GM12878 (cell line): Measurements from ENCODE around the gene TRHDE. TPM values are rescaled to one million over a fixed set of nuclear protein-coding genes. Genes with fewer than 3 reads are reported as not detected.

Experiments used
- ATAC-seq: fragments of 200-7000 bp; cut with Tn5 transposase; 3 replicates; pipeline ENCODE4 v1.9.1; 2020; ENCODE audit warnings: mild to moderate bottlenecking, moderate library complexity
- BruUV-seq: library from RNA; stranded (reverse); fragments of 400-500 nt; replicated peaks from 2 replicates; lab custom pipeline; 2021; lab: Mats Ljungman, UMichigan
- CTCF ChIA-PET: fragments of 300-600 bp; sonication (Branson Sonifier 250); formaldehyde crosslinking; extraction: SDS; loops from one replicate; lab custom pipeline; 2021; ENCODE audit warnings: inconsistent platforms; lab: Yijun Ruan, JAX
- POLR2A ChIA-PET: fragments of 350-600 bp; formaldehyde crosslinking; extraction: SDS; loops from one replicate; lab custom pipeline; 2021; ENCODE audit warnings: inconsistent platforms; lab: Charles Lee
- RAD21 ChIA-PET: fragments of 300-600 bp; sonication (Branson Sonifier 250); formaldehyde crosslinking; loops from one replicate; lab custom pipeline; 2023; ENCODE audit warnings: antibody characterized with exemption; ENCODE audit not compliant: unreplicated experiment; lab: Charles Lee
- SMC1A ChIA-PET: fragments of 300-600 bp; sonication (Branson Sonifier 250); formaldehyde crosslinking; loops from one replicate; lab custom pipeline; 2023; ENCODE audit not compliant: unreplicated experiment, uncharacterized antibody; lab: Charles Lee
- DNase-seq: peaks from one replicate; pipeline ENCODE4 v3.0.0-alpha.2; 2011; ENCODE audit warnings: low read depth, low spot score
- FAIRE-seq: peaks from 3 replicates; lab custom pipeline; 2011; peaks lifted over from hg19 to GRCh38; lab: Jason Lieb, UNC
- H2AFZ ChIP-seq: 2 replicates; pipeline ENCODE4 v1.6.0; 2011; ENCODE audit warnings: low read depth, low read length, control low read depth; ENCODE audit not compliant: control insufficient read depth
- H3K27ac ChIP-seq: 2 replicates; pipeline ENCODE4 v1.5.1; 2011; ENCODE audit warnings: control low read depth; ENCODE audit not compliant: control insufficient read depth, insufficient read depth
- H3K27me3 ChIP-seq, 2 experiments: replicated peaks in 1 of 2; 2 replicates each; pipeline versions ENCODE4 v1.6.0 to v1.6.1; 2011; ENCODE audit warnings: low read length in 1 of 2; ENCODE audit not compliant: control insufficient read depth in 2 of 2, insufficient read depth in 2 of 2
- H3K36me3 ChIP-seq, 2 experiments: 2 replicates each; pipeline ENCODE4 v1.5.1; 2011; ENCODE audit warnings: low read length in 1 of 2; ENCODE audit not compliant: control insufficient read depth in 2 of 2, insufficient read depth in 2 of 2
- H3K4me1 ChIP-seq: 2 replicates; pipeline ENCODE4 v1.6.1; 2011; ENCODE audit warnings: mild to moderate bottlenecking, low read length, moderate library complexity, mixed read lengths; ENCODE audit not compliant: control insufficient read depth, insufficient read depth
- H3K4me2 ChIP-seq: 2 replicates; pipeline ENCODE4 v1.6.0; 2011; ENCODE audit warnings: control low read depth; ENCODE audit not compliant: control insufficient read depth, insufficient read depth
- H3K4me3 ChIP-seq: fragments of 200-600 bp; sonication (generic); 2 replicates; pipeline ENCODE4 v1.5.1; 2016
- H3K79me2 ChIP-seq: 2 replicates; pipeline ENCODE4 v1.6.0; 2011; ENCODE audit warnings: low read length; ENCODE audit not compliant: control insufficient read depth, insufficient read depth
- H3K9ac ChIP-seq: 2 replicates; pipeline ENCODE4 v1.8.0; 2011; ENCODE audit warnings: low read length, control low read depth, mixed read lengths; ENCODE audit not compliant: control insufficient read depth, insufficient read depth
- H3K9me3 ChIP-seq: replicated peaks from 3 replicates; pipeline ENCODE4 v1.5.1; 2011; ENCODE audit warnings: mild to moderate bottlenecking, low read length; ENCODE audit not compliant: control insufficient read depth, insufficient read depth
- H4K20me1 ChIP-seq: 2 replicates; pipeline ENCODE4 v1.6.0; 2011; ENCODE audit not compliant: control insufficient read depth, insufficient read depth
- BRCA1 ChIP-seq: IDR thresholded peaks from 2 replicates; pipeline ENCODE4 v1.6.1; 2011; ENCODE audit warnings: low read depth, low read length, improper control_type of control experiment
- CBX5 ChIP-seq: sonication (generic); IDR thresholded peaks from 2 replicates; pipeline ENCODE4 v1.6.1; 2016; ENCODE audit warnings: low read depth, moderate library complexity, mild to moderate bottlenecking, inconsistent platforms
- GATAD2B ChIP-seq: fragments of 450-650 bp; conservative IDR thresholded peaks from 2 replicates; pipeline ENCODE4 v1.6.1; 2017; ENCODE audit warnings: low read depth, mild to moderate bottlenecking, moderate library complexity
- HDAC2 ChIP-seq: fragments of 200-600 bp; sonication (generic); IDR thresholded peaks from 2 replicates; pipeline ENCODE4 v1.6.1; 2017
- HSF1 ChIP-seq: fragments of 150-350 bp; IDR thresholded peaks from 2 replicates; pipeline ENCODE4 v1.6.1; 2014; ENCODE audit warnings: mild to moderate bottlenecking, low read depth, low read length
- MXI1 ChIP-seq: fragments of 150-350 bp; IDR thresholded peaks from 2 replicates; pipeline ENCODE4 v1.6.1; 2011; ENCODE audit warnings: low read depth, mild to moderate bottlenecking, inconsistent platforms, low read length, improper control_type of control experiment
- NFYA ChIP-seq: IDR thresholded peaks from 2 replicates; pipeline ENCODE4 v1.6.1; 2011; ENCODE audit warnings: low read depth, mild to moderate bottlenecking, low read length, improper control_type of control experiment, borderline replicate concordance
- NR2F1 ChIP-seq: fragments of 450-650 bp; conservative IDR thresholded peaks from 2 replicates; pipeline ENCODE4 v1.6.1; 2017; ENCODE audit warnings: mild to moderate bottlenecking
- SIX5 ChIP-seq: IDR thresholded peaks from 2 replicates; pipeline ENCODE4 v1.6.1; 2011; ENCODE audit warnings: mild to moderate bottlenecking, low read depth, low read length, moderate library complexity; ENCODE audit not compliant: severe bottlenecking
- SMARCA5 ChIP-seq: fragments of 450-650 bp; IDR thresholded peaks from 2 replicates; pipeline ENCODE4 v1.6.1; 2017; ENCODE audit warnings: mild to moderate bottlenecking
- TARDBP ChIP-seq: IDR thresholded peaks from 2 replicates; pipeline ENCODE4 v1.6.1; 2016; ENCODE audit warnings: borderline replicate concordance
- WGBS: methylation state at CpG from one replicate; pipeline ENCODE4 v1.1.6; 2016; ENCODE audit warnings: low lambda C conversion rate; ENCODE audit not compliant: insufficient replicate concordance, insufficient coverage; ENCODE audit errors: missing lambda C conversion rate; 5-methylcytosine and 5-hydroxymethylcytosine counted together
- in situ Hi-C: fragments of 300-500 bp; cut with MboI; formaldehyde crosslinking; loops from 9 replicates; pipeline ENCODE4 v1.14.3; 2018; ENCODE audit warnings: mixed read lengths
- intact Hi-C: fragments of 100-400 bp; cut with micrococcal nuclease; formaldehyde crosslinking; loops from one replicate; pipeline ENCODE4 v1.14.2; 2022; ENCODE audit not compliant: unreplicated experiment
- polyA plus RNA-seq, 11 experiments: library from polyadenylated mRNA; depleted of rRNA in 4 of 11; unstranded in 6 of 11; stranded (reverse) in 5 of 11; fragments of >200 nt; fragmentation: Nextera tagmentation in 4 of 11; fragmentation: Illumina TruSeq in 1 of 11; extraction: Ambion mirVana in 4 of 11; extraction: Trizol in 1 of 11; gene quantifications; 1 replicate in 1 of 11; 2 replicates in 10 of 11; pipeline versions ENCODE4 v1.2.1 to v1.2.3, GENCODE V29; 2011 to 2016; ENCODE audit warnings: inconsistent platforms in 2 of 11, missing spikeins in 2 of 11, low read depth in 1 of 11
- total RNA-seq, 4 experiments: library from RNA; depleted of rRNA in 3 of 4; stranded (reverse); fragments of >200 nt in 3 of 4; fragmentation: Illumina TruSeq in 1 of 4; extraction: Trizol in 1 of 4; gene quantifications; 2 replicates each; pipeline versions ENCODE4 v1.2.1 to v1.2.3, GENCODE V29; 2013 to 2021
- TF ChIP-seq, protein P1 (sequence below): IDR thresholded peaks from 2 replicates; pipeline ENCODE4 v1.6.1; 2011; ENCODE audit warnings: borderline replicate concordance, low read depth, mild to moderate bottlenecking, moderate library complexity, low read length; ENCODE audit not compliant: insufficient read depth, poor library complexity, severe bottlenecking

TRHDE gene
- total and polyA plus RNA-seq, 10 of the 15 experiments (the other 5 are each of a cell fraction or from before 2014, with no cell fraction given): not detected

- Histone ChIP-seq H3K4me3 (no peak overlapping the region), H3K79me2 (no peaks in the 10 kb centered on the region), H3K4me1 (no peaks in the 10 kb centered on the region), H3K4me2 (no peak overlapping the region), H3K9ac (no peak overlapping the region), H3K36me3 (no peaks in the 10 kb centered on the region), H3K27me3 (no peaks in the 10 kb centered on the region), H2AFZ (no peak overlapping the region), H4K20me1 (no peaks in the 10 kb centered on the region), H3K9me3 (no peaks in the 10 kb centered on the region), H3K27ac (no peak overlapping the region)
- DNase-seq (no peak), ATAC-seq (no peak), FAIRE-seq (no peak)
- 83% methylated on average over 1 of the region's 1 CpG for WGBS
- ChIA-PET CTCF (no interaction called here), SMC1A (no interaction called here), POLR2A (no interaction called here), RAD21 (no interaction called here)
- in situ Hi-C loops: no loop called here
- BruUV-seq: no TSS peak
- intact Hi-C loops: no loop called here
- TF ChIP-seq NFYA (no peak), GATAD2B (no peak), MXI1 (no peak)
Observed at GRCh38 chr12:72546106-72546505, 273.9 kb downstream of the TRHDE start.

GRCh38 chr12:72547573-72547972 is 275.4 kb downstream of the TRHDE start:
- FAIRE-seq: no peak
- in situ Hi-C loops: no loop called here
- Histone ChIP-seq H3K27ac (no peak overlapping the region), H3K36me3 (no peaks in the 10 kb centered on the region), H3K9me3 (no peaks in the 10 kb centered on the region), H3K79me2 (no peaks in the 10 kb centered on the region), H3K4me3 (no peak overlapping the region), H3K9ac (no peak overlapping the region), H3K4me2 (no peak overlapping the region), H2AFZ (no peak overlapping the region), H4K20me1 (no peaks in the 10 kb centered on the region), H3K4me1 (no peaks in the 10 kb centered on the region), H3K27me3 (no peaks in the 10 kb centered on the region)
- intact Hi-C loops: no loop called here
- ChIA-PET CTCF (no interaction called here), RAD21 (no interaction called here), SMC1A (no interaction called here), POLR2A (no interaction called here)
- TF ChIP-seq BRCA1 (no peak), SIX5 (no peak), SMARCA5 (no peak), NR2F1 (no peak), HDAC2 (no peak), HSF1 (no peak), TARDBP (no peak), CBX5 (no peak)
- TF ChIP-seq, protein P1, sequence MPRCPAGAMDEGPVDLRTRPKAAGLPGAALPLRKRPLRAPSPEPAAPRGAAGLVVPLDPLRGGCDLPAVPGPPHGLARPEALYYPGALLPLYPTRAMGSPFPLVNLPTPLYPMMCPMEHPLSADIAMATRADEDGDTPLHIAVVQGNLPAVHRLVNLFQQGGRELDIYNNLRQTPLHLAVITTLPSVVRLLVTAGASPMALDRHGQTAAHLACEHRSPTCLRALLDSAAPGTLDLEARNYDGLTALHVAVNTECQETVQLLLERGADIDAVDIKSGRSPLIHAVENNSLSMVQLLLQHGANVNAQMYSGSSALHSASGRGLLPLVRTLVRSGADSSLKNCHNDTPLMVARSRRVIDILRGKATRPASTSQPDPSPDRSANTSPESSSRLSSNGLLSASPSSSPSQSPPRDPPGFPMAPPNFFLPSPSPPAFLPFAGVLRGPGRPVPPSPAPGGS: no peak
- DNase-seq: no peak
- BruUV-seq: no TSS peak
- no peak for ATAC-seq
